ENCODE measurements around the gene PLEKHO2. TPM values are rescaled to one million over a fixed set of nuclear protein-coding genes. Genes with fewer than 3 reads are reported as not detected.

Gene PLEKHO2
- total RNA-seq, 4 donors from 2014 or later, result 10.3 to 46.2 (median 23.0) TPM

- peaks cover 0 to 10% of the 10 kb centered on the region in 2 donors for H3K4me1 ChIP-seq
- H3K9me3 ChIP-seq, result no peaks in the 10 kb centered on the region
- H3K27ac ChIP-seq, result no peak overlapping the region
- no peak for TF ChIP-seq POLR2A (IDR thresholded peaks at IDR 0.05)
- TF ChIP-seq CTCF (IDR thresholded peaks at IDR 0.05), result no peak
- intact Hi-C loops (cut with DNase I; ENCODE audit: low total_unique reads), result loop anchor here (10.0 kb wide), 2 partner anchors 56 to 166 kb away; partner anchors contain the start of gene PLEKHO2
- no peak for DNase-seq
- H3K27me3 ChIP-seq, result no peaks in the 10 kb centered on the region
- H3K4me3 ChIP-seq, result no peak overlapping the region
- no peaks in the 10 kb centered on the region for H3K36me3 ChIP-seq
Observed at GRCh38 chr15:64901141-64901540, 59.4 kb downstream of the PLEKHO2 start.

GRCh38 chr15:64901914-64902313 lies 60.2 kb downstream of the PLEKHO2 start:
- Histone ChIP-seq H3K4me1 (peaks cover 0 to 10% of the 10 kb centered on the region in 2 donors), H3K4me3 (no peak overlapping the region), H3K27ac (no peak overlapping the region), H3K36me3 (no peaks in the 10 kb centered on the region), H3K9me3 (no peaks in the 10 kb centered on the region), H3K27me3 (no peaks in the 10 kb centered on the region)
- intact Hi-C loops (cut with DNase I; ENCODE audit: low total_unique reads), result loop anchor here (10.0 kb wide), 2 partner anchors 57 to 167 kb away; partner anchors contain the start of gene PLEKHO2
- DNase-seq, result no peak
- TF ChIP-seq CTCF (IDR thresholded peaks at IDR 0.05), result no peak
- TF ChIP-seq POLR2A (IDR thresholded peaks at IDR 0.05), result no peak

- intact Hi-C loops (cut with DNase I; ENCODE audit: low total_unique reads), result loop anchor here (10.0 kb wide), 2 partner anchors 58 to 168 kb away; partner anchors contain the start of gene PLEKHO2
- no peak overlapping the region for H3K27ac ChIP-seq
- peaks cover 0 to under 1% of the 10 kb centered on the region in 2 donors for H3K4me1 ChIP-seq
- H3K27me3 ChIP-seq, result no peaks in the 10 kb centered on the region
- no peaks in the 10 kb centered on the region for H3K36me3 ChIP-seq
- no peak for DNase-seq
- no peaks in the 10 kb centered on the region for H3K9me3 ChIP-seq
- no peak for TF ChIP-seq CTCF (IDR thresholded peaks at IDR 0.05)
- no peak for TF ChIP-seq POLR2A (IDR thresholded peaks at IDR 0.05)
- H3K4me3 ChIP-seq, result no peak overlapping the region
Observed at GRCh38 chr15:64902863-64903262, 61.1 kb downstream of the PLEKHO2 start.

- Histone ChIP-seq H3K4me3 (no peak overlapping the region), H3K9me3 (no peaks in the 10 kb centered on the region)
- intact Hi-C loops (cut with DNase I; ENCODE audit: low total_unique reads), result loop anchor here (10.0 kb wide), 2 partner anchors 59 to 169 kb away; partner anchors contain the start of gene PLEKHO2
Observed at GRCh38 chr15:64903326-64903950, 61.7 kb downstream of the PLEKHO2 start.

More at GRCh38 chr15:64903326-64903950, 61.7 kb downstream of the PLEKHO2 start:
- Histone ChIP-seq H3K4me1 (no peaks in the 10 kb centered on the region), H3K36me3 (no peaks in the 10 kb centered on the region), H3K27me3 (no peaks in the 10 kb centered on the region), H3K27ac (no peak overlapping the region)
- DNase-seq, result no peak
- TF ChIP-seq CTCF (IDR thresholded peaks at IDR 0.05) (no peak), POLR2A (IDR thresholded peaks at IDR 0.05) (no peak)
